Activated naive CD4-positive, alpha-beta T cell treated with anti-CD3 and anti-CD28 coated beads, Interleukin-2, amount 10 ng/mL, durations not matched to agents 7 days and 5 days (primary cell): Measurements from ENCODE around the gene CAPZA2.
"Not testable (repeated sequence)": the region's sequence is repeated elsewhere in the genome, so short reads cannot be mapped to it uniquely, and the experiment has no call there.

ENCODE experiments used
- CTCF ChIA-PET: fragments of 350-600 bp; sonication (Branson Sonifier 250); formaldehyde crosslinking; loops from one replicate; lab custom pipeline; 2021; ENCODE audit warnings: antibody characterized with exemption; lab: Charles Lee
- DNase-seq: peaks from one replicate; pipeline ENCODE4 v3.0.0-alpha.2; 2020
- H3K27ac Mint-ChIP-seq: one replicate; pipeline ENCODE4 v1.8.0; 2021; ENCODE audit warnings: mild to moderate bottlenecking, moderate library complexity, mixed read lengths
- H3K27me3 Mint-ChIP-seq: one replicate; pipeline ENCODE4 v1.8.0; 2021; ENCODE audit warnings: mild to moderate bottlenecking, mixed read lengths
- H3K36me3 Mint-ChIP-seq: one replicate; pipeline ENCODE4 v1.8.0; 2021; ENCODE audit warnings: mixed read lengths
- H3K4me1 Mint-ChIP-seq: one replicate; pipeline ENCODE4 v1.8.0; 2021; ENCODE audit warnings: mixed read lengths
- H3K4me3 Mint-ChIP-seq: one replicate; pipeline ENCODE4 v1.8.0; 2021; ENCODE audit warnings: mild to moderate bottlenecking, moderate library complexity, mixed read lengths
- H3K9me3 Mint-ChIP-seq: one replicate; pipeline ENCODE4 v1.8.0; 2021; ENCODE audit warnings: mixed read lengths

CAPZA2 gene

DNA sequence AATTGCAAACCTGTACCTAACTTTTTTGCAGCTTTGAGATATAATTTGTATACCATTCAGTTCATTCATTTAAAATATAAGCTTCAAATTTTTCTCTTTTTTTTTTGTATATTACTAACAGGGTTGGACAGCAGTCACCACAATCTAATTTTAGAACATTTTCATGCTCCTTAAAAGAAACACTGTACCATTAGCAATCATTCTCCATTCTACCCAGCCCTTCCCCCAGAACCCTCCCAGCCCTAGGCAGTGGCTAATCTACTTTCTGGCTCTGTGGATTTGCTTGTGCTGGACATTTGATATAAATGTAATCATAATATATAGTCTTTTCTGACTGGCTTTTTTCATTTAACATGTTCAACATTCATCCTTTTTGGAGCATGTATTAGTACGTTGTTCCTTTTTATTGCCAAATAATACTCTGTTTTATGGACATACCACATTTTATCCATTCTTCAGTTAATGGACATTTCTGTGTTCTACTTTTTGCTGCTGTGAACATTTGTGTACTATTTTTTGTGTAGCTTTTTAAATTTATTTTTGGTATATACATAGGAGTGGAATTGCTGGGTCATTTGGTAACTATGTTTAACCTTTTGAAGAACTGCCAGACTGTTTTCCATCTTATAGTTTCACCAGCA lies 50.0 kb downstream of the CAPZA2 start:
- Mint-ChIP-seq H3K9me3 (no peaks in the 10 kb centered on the region), H3K27me3 (no peaks in the 10 kb centered on the region), H3K4me1 (no peaks in the 10 kb centered on the region), H3K36me3 (peaks cover 45% of the 10 kb centered on the region), H3K27ac (no peak overlapping the region), H3K4me3 (no peak overlapping the region)
- DNase-seq = no peak
- CTCF ChIA-PET = no interaction called here

DNA sequence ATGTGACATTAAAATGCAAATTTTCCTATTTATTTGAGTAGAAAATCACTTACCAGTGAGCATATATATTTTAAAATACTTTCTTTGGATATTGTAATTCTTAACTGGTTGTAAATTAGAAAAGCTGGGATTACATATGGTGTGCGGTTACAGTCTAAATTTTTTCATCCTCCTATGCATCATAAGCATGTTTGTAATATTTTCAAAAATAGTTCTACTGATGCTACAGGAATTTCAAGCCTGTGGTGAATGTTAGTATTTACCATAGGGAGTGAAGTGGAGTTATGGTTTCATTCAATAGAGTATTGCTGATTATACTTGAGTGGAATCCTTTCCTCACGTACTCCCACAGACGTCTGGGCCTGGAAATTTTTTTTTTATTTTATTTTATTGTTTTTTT lies 56.3 kb downstream of the CAPZA2 start:
- H3K27ac Mint-ChIP-seq = no peak overlapping the region
- no peaks in the 10 kb centered on the region for H3K4me1 Mint-ChIP-seq
- no peak for DNase-seq
- no peaks in the 10 kb centered on the region for H3K27me3 Mint-ChIP-seq
- no peaks in the 10 kb centered on the region for H3K9me3 Mint-ChIP-seq
- no peak overlapping the region for H3K4me3 Mint-ChIP-seq
- H3K36me3 Mint-ChIP-seq = peaks cover 35% of the 10 kb centered on the region
- CTCF ChIA-PET = interaction anchor here (0.6 to 0.8 kb wide), 2 partner anchors 11 to 209 kb away, joined by 3 read pairs; no protein-coding TSS in a partner anchor

DNA sequence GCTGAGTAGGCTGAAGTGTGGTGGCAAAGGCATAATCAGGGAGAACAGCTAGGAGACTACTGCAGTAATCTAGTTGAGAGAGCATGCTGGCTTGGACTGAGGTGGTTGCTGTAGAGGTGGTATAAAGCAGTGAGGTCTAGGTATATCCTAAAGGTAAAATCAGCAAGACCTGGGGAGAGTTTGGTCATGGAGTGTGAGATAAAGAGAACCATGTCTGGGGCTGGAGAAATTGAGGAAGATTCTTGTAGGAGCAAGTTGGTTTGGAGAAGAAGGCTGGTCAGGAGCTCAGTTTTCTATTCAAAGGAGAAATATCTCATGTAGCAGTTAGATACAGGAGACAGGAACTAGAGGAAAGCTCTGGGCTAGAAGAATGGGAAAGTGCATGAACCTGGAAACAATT lies 58.0 kb downstream of the CAPZA2 start:
- CTCF ChIA-PET = interaction anchor here (0.6 kb wide), 1 partner anchor 253 kb away, joined by 3 read pairs; no protein-coding TSS in a partner anchor
- Mint-ChIP-seq H3K36me3 (peaks cover 28% of the 10 kb centered on the region), H3K27me3 (no peaks in the 10 kb centered on the region), H3K4me1 (no peaks in the 10 kb centered on the region), H3K9me3 (no peaks in the 10 kb centered on the region), H3K27ac (no peak overlapping the region), H3K4me3 (no peak overlapping the region)
- DNase-seq = no peak

DNA sequence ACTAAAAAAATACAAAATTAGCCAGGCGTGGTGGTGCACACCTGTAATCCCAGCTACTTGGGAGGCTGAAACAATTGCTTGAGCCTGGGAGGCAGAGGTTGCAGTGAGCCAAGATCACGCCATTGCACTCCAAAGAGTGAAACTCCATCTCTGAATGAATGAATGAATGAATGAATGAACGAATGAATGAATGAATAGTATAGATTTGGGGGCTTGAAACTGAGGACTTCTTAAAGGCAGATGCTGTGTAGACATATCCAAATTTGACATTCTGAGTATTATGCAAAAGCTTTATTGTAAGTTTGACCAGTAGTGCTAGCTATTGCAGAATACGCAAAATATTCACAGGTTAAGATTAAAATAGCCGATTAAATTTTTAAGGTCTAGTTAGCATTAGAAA lies 60.2 kb downstream of the CAPZA2 start:
- Mint-ChIP-seq H3K4me1 (no peaks in the 10 kb centered on the region), H3K27ac (no peak overlapping the region), H3K4me3 (no peak overlapping the region), H3K27me3 (peaks cover under 1% of the 10 kb centered on the region), H3K36me3 (peaks cover 24% of the 10 kb centered on the region), H3K9me3 (no peaks in the 10 kb centered on the region)
- no peak for DNase-seq
- CTCF ChIA-PET = no interaction called here

DNA sequence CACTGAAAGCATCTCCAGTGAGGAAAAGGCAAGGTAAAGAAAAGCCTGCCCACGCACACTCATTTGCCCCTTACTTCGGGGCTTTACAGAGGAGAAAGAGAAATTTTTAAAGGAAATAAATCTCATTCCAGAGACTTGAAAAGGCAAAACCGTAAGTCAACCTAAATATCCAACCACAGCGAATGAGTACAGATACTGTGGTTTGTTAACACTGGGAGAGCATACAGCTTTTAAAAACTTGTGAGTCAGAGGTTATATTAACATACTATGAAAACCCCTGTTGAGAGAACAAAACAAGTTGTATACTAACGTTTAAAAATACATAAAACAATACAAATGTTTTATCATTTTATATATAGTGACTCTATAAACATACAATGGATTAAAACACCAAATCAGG lies 62.4 kb downstream of the CAPZA2 start:
- H3K27me3 Mint-ChIP-seq = peaks cover 4% of the 10 kb centered on the region
- H3K4me1 Mint-ChIP-seq = no peaks in the 10 kb centered on the region
- peaks cover 10% of the 10 kb centered on the region for H3K36me3 Mint-ChIP-seq
- no peaks in the 10 kb centered on the region for H3K9me3 Mint-ChIP-seq
- no peak overlapping the region for H3K27ac Mint-ChIP-seq
- no peak overlapping the region for H3K4me3 Mint-ChIP-seq
- CTCF ChIA-PET = no interaction called here
- DNase-seq = no peak

DNA sequence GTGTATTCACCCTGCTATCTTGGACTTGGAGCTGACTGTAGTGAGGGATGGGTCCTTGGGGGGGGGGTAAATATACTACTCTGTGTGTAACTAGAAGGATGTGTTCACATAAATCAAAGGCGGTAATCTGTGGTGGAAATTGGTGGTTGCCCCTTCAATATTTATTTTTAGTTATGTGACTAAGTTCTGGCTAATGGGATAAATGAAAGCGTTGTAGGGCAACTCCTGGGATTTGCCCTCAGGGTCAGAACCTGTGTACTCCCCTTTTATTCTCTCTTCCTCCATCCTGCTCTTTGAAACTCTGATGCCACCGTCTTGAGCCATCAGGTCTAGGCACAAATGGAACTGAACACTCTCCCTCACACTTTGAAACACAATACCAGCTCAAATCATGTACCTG lies 66.6 kb downstream of the CAPZA2 start:
- Mint-ChIP-seq H3K9me3 (no peaks in the 10 kb centered on the region), H3K27ac (no peak overlapping the region), H3K4me1 (peaks cover 5% of the 10 kb centered on the region), H3K27me3 (peaks cover 12% of the 10 kb centered on the region), H3K4me3 (no peak overlapping the region), H3K36me3 (no peaks in the 10 kb centered on the region)
- CTCF ChIA-PET = interaction anchor here (0.6 to 2.8 kb wide), 9 partner anchors 10 to 198 kb away, joined by 3 to 12 read pairs (median 4); partner anchors contain the start of gene ST7
- DNase-seq = no peak

DNA sequence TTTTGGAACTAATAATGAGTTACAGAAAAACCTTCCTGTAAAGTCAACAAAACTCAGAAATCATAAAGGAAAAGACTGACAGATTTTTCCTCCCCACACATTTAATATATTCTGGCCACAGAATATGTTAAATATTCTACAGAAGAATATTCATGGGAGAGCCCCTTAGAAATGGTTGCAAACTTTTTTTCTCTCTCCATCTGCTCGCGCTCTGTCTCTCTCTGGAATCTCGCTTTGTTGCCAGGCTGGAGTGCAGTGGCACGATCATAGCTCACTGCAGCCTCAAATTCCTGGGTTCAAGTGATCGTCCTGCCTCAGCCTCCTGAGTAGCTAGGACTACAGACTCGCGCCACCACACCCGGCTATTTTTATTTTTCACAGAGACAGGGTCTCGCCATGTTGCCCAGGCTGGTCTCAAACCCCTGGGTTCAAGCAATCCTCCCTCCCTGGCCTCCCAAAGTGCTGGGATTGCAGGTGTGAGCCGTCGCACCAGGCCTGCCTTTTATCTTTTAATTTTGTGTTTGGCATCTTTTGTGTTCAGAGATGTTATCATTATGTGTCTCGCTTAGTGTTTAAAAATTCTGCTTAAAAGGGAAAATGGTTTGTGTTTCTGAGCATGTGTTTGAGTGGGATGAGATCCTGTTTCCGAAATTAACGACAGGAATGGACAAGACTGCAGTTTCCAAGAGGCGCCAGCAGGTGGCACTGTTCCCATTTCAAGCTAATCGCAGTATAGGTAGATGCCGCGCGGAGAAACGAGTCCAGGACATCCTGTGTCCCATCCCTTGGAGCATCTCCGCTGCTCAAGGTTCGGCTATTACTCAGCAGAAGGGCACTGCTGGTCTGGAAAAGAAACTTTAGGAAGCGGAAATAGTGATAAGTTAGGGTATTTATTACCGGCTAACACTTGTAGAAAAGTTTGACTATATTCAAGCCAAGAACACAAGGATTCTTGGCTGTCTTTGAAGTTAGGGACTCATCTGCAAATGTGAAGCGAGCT lies 67.8 kb downstream of the CAPZA2 start:
- Mint-ChIP-seq H3K9me3 (no peaks in the 10 kb centered on the region), H3K4me1 (peaks cover 5% of the 10 kb centered on the region), H3K27ac (no peak overlapping the region), H3K4me3 (no peak overlapping the region), H3K36me3 (no peaks in the 10 kb centered on the region), H3K27me3 (peaks cover 18% of the 10 kb centered on the region)
- CTCF ChIA-PET = interaction anchor here (0.7 to 2.8 kb wide), 19 partner anchors 10 to 204 kb away, joined by 3 to 16 read pairs (median 4); partner anchors contain the start of gene ST7
- peak; percentile 81 for DNase-seq

DNA sequence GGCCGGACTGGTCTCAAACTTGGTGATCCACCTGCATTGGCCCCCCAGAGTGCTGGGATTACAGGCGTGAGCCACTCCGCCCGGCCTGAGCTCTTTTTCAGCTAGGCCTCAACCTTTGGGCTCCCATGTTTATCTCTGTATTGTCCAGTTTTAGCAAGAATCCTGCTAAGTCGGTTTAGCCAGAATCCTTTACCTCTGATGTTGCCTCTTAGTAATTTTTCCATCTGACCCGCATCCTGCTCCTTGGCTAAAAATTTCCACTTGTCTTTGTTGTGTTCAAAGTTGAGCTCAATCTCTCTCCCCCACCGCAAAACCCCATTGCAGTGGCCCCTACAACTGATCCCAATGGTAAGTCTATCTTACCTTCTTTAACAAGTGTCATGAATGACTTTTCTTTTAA lies 70.2 kb downstream of the CAPZA2 start:
- Mint-ChIP-seq H3K27me3 (peaks cover 24% of the 10 kb centered on the region), H3K4me3 (no peak overlapping the region), H3K27ac (no peak overlapping the region), H3K9me3 (no peaks in the 10 kb centered on the region), H3K36me3 (no peaks in the 10 kb centered on the region), H3K4me1 (peaks cover 5% of the 10 kb centered on the region)
- CTCF ChIA-PET = interaction anchor here (1.0 to 2.2 kb wide), 6 partner anchors 22 to 197 kb away, joined by 3 to 7 read pairs (median 4); no protein-coding TSS in a partner anchor
- no peak for DNase-seq

DNA sequence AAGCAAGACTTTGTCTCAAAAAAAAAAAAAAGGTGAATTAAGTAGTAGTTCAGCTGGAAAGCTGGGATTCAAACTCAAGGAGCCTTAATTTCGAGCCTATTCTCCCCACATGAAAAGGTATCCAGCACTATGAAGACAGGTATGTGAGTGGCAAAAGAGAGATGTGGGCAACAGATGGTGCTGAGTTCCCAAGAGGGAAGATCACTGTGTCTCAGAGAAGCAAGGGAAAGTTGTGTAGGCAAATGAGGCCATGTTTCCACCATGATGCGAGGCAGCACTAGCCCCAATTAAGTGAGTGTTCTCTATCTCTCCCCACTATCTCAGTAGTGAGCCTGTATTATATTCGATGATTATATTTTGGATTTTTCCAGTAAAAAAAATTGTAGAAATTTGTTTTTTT lies 71.1 kb downstream of the CAPZA2 start:
- no peak overlapping the region for H3K4me3 Mint-ChIP-seq

DNA sequence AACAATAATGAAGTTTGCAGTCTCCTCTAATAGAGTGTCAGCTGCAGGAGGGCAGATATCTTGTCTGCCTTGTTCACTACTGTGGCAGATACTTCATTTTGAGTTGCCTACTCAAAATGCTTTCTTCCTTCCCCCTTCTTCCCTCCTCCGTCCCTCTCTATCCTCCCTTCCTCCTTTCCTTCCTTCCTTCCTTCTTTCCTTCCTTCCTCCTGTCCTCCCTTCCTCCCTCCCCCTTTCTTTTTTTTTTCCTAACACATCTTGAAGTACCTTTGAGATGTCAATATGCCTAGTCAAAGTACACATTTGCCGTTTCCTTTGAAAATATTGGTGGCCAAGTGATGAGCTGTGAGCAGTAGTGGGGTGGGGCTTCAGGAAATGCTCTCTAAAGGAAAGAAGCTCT lies 72.2 kb downstream of the CAPZA2 start:
- DNase-seq = no peak
- Mint-ChIP-seq H3K27ac (no peak overlapping the region), H3K4me3 (no peak overlapping the region), H3K36me3 (no peaks in the 10 kb centered on the region), H3K9me3 (no peaks in the 10 kb centered on the region), H3K4me1 (peaks cover 5% of the 10 kb centered on the region), H3K27me3 (peaks cover 28% of the 10 kb centered on the region)
- CTCF ChIA-PET = interaction anchor here (1.2 to 1.3 kb wide), 2 partner anchors 54 to 195 kb away, joined by 3 to 4 read pairs; no protein-coding TSS in a partner anchor

More for the DNA sequence above, 71.1 kb downstream of the CAPZA2 start:
- peaks cover 24% of the 10 kb centered on the region for H3K27me3 Mint-ChIP-seq
- CTCF ChIA-PET = interaction anchor here (1.0 to 2.2 kb wide), 6 partner anchors 23 to 196 kb away, joined by 3 to 7 read pairs (median 4); no protein-coding TSS in a partner anchor
- DNase-seq = no peak
- no peak overlapping the region for H3K27ac Mint-ChIP-seq
- no peaks in the 10 kb centered on the region for H3K9me3 Mint-ChIP-seq
- peaks cover 5% of the 10 kb centered on the region for H3K4me1 Mint-ChIP-seq
- no peaks in the 10 kb centered on the region for H3K36me3 Mint-ChIP-seq

DNA sequence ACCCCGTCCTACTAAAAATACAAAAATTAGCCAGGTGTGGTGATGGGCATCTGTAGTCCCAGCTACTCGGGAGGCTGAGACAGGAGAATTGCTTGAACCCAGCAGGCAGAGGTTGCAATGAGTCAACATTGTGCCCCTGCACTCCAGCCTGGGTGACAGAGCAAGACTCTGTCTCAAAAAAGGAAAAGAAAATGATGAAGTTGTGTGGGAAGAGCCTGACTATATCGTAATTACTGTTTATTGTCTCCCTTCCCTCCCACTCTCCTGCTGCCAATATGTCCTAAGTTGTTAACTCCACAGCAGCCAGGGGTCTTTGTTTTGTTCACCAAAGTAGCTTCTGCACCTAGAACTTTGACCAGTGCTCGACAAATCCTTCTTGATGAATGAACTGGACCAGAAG lies 74.5 kb downstream of the CAPZA2 start:
- CTCF ChIA-PET, H3K9me3 Mint-ChIP-seq, H3K4me1 Mint-ChIP-seq, H3K27ac Mint-ChIP-seq, H3K4me3 Mint-ChIP-seq, DNase-seq, H3K36me3 Mint-ChIP-seq: not testable (repeated sequence)
- peaks cover 25% of the 10 kb centered on the region for H3K27me3 Mint-ChIP-seq

DNA sequence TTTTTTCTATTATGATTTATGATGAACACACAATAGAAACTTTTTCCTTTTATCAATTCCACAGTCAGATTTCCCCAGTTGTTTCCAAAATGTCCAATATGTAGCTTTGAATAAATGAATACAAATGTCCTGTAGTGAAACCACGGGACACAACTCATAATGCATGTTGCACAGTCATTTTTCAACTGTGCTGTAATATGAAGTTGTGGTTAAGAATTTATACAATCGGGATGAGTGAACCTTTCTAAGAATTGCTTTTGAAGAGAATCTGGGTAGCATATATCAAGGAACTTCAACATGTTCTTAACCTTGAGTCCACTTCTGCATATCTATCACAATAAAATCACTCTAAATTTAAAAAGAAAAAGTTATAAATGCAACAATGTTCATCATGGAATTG lies 76.3 kb downstream of the CAPZA2 start:
- Mint-ChIP-seq H3K9me3 (no peaks in the 10 kb centered on the region), H3K4me3 (no peak overlapping the region), H3K4me1 (no peaks in the 10 kb centered on the region), H3K27ac (no peak overlapping the region), H3K36me3 (no peaks in the 10 kb centered on the region), H3K27me3 (peaks cover 25% of the 10 kb centered on the region)
- DNase-seq = no peak
- CTCF ChIA-PET = no interaction called here

DNA sequence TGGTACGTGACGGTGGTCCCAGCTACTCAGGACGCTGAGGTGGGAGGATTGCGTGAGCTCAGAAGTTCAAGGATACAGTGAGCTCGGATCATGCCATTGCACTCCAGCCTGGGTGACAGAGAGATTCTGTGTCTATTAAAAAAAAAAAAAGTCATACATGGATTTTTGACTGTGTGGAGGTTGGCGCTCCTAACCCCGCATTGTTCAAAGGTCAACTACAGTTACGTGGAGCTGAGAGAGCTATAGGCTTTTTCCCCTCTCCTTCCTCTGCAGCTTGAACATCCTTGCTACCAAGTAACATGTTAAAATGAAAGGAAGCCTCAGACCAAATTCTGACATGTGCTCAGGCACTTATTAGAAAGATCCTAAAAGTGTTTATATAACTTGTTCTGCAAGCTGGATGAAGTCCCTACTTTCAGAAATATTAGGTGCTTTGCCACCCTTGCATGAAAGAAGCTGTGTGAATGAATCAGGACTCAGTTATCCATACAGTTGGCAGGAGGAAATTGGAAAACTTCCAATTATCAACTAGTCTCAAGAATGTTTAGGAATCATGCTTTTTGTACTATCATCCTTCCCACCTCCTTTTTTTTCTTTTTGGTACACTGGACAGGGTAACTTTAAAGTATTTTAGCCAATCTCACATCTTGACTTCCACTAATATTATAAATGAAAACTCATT lies 78.4 kb downstream of the CAPZA2 start:
- Mint-ChIP-seq H3K4me1 (no peaks in the 10 kb centered on the region), H3K4me3 (no peak overlapping the region), H3K36me3 (no peaks in the 10 kb centered on the region), H3K27me3 (peaks cover 19% of the 10 kb centered on the region), H3K27ac (no peak overlapping the region), H3K9me3 (no peaks in the 10 kb centered on the region)
- no peak for DNase-seq
- CTCF ChIA-PET = interaction anchor here (0.6 to 1.4 kb wide), 4 partner anchors 10 to 761 kb away, joined by 3 to 6 read pairs (median 3); no protein-coding TSS in a partner anchor

DNA sequence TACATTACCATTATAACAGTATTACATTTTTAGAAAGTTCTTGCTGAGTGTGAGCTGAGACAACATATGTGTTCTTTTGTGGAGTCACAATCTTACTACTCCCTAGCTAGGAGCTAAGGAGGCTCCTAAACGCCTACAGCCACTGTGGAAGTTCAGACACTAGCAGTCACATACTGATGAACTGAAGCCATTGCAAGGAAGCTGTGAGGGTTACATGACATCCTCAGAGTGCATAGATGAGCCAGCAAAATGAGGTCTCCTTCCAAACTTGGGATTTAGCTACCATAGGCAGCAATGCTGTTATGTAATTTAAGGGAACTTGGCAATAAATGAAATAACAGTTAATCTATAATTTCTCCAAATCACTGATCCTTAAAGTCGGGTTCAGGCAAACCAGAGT lies 80.1 kb downstream of the CAPZA2 start:
- Mint-ChIP-seq H3K4me1 (no peaks in the 10 kb centered on the region), H3K36me3 (no peaks in the 10 kb centered on the region), H3K27me3 (peaks cover 13% of the 10 kb centered on the region), H3K9me3 (no peaks in the 10 kb centered on the region), H3K27ac (no peak overlapping the region), H3K4me3 (no peak overlapping the region)
- no peak for DNase-seq
- CTCF ChIA-PET = interaction anchor here (1.3 kb wide), 1 partner anchor 12 kb away, joined by 3 read pairs; no protein-coding TSS in a partner anchor
